Hematopoietic multipotent progenitor cell treated with erythropoietin and hydrocortisone succinate and interleukin-3 and kit ligand, for 8 days (in vitro differentiated cells): ENCODE measurements around the gene NR6A1.

Experiments used
- DNase-seq: peaks from one replicate; pipeline ENCODE4 v3.0.0-alpha.2; 2015

NR6A1 gene

GRCh38 chr9:124562328-124562727, 208.8 kb downstream of the NR6A1 start:
- no peak for DNase-seq

GRCh38 chr9:124559871-124560270, 211.2 kb downstream of the NR6A1 start:
- DNase-seq: no peak

- DNase-seq: peak; percentile 38
Measured at GRCh38 chr9:124558777-124559470, 212.2 kb downstream of the NR6A1 start.

- DNase-seq: no peak
Measured at GRCh38 chr9:124557895-124558294, 213.2 kb downstream of the NR6A1 start.

- no peak for DNase-seq
Measured at GRCh38 chr9:124555043-124555442, 216.1 kb downstream of the NR6A1 start.

- no peak for DNase-seq
Measured at GRCh38 chr9:124553738-124554137, 217.4 kb downstream of the NR6A1 start.

GRCh38 chr9:124552273-124552605, 218.9 kb downstream of the NR6A1 start:
- no peak for DNase-seq

GRCh38 chr9:124551472-124552272, 219.4 kb downstream of the NR6A1 start:
- DNase-seq: peak; percentile 53

- DNase-seq: no peak
Measured at GRCh38 chr9:124550072-124550471, 221.0 kb downstream of the NR6A1 start.

- DNase-seq: no peak
Measured at GRCh38 chr9:124549016-124549415, 222.1 kb downstream of the NR6A1 start.

- DNase-seq: peak; percentile 34
Measured at GRCh38 chr9:124544535-124544934, 226.6 kb downstream of the NR6A1 start.

GRCh38 chr9:124541824-124542223, 229.3 kb downstream of the NR6A1 start:
- DNase-seq: no peak

- DNase-seq: peak; percentile 74
Measured at GRCh38 chr9:124537926-124538325, 233.2 kb downstream of the NR6A1 start.

- no peak for DNase-seq
Measured at GRCh38 chr9:124535846-124536245, 235.3 kb downstream of the NR6A1 start.

GRCh38 chr9:124532897-124533296, 238.2 kb downstream of the NR6A1 start:
- no peak for DNase-seq

- no peak for DNase-seq
Measured at GRCh38 chr9:124531115-124531514, 240.0 kb downstream of the NR6A1 start.

- no peak for DNase-seq
Measured at GRCh38 chr9:124530246-124530645, 240.9 kb downstream of the NR6A1 start.

- no peak for DNase-seq
Measured at GRCh38 chr9:124527781-124528180, 243.3 kb downstream of the NR6A1 start.

GRCh38 chr9:124526174-124526573, 244.9 kb downstream of the NR6A1 start:
- DNase-seq: no peak

- no peak for DNase-seq
Measured at GRCh38 chr9:124522121-124523098, 248.7 kb downstream of the NR6A1 start.

GRCh38 chr9:124521142-124521541, 250.0 kb downstream of the NR6A1 start:
- no peak for DNase-seq

GRCh38 chr9:124520206-124520596, 250.9 kb downstream of the NR6A1 start:
- DNase-seq: no peak

- no peak for DNase-seq
Measured at GRCh38 chr9:124518116-124518515, 253.0 kb downstream of the NR6A1 start.
